HL-60 (cell line): Measurements from ENCODE around the gene MTX3.

Experiments
- DNase-seq, 2 experiments: peaks; one replicate each; pipeline ENCODE4 v3.0.0-alpha.2; 2010 to 2020; ENCODE audit warnings: low read depth in 1 of 2, low spot score in 1 of 2
- H3K27ac ChIP-seq: fragments of 250-450 bp; sonication (Bioruptor Pico); replicated peaks from 2 replicates; pipeline ENCODE4 v1.5.1; 2020; ENCODE audit warnings: mild to moderate bottlenecking, moderate library complexity
- H3K27me3 ChIP-seq: fragments of 250-450 bp; sonication (Bioruptor Pico); 2 replicates; pipeline ENCODE4 v1.5.1; 2021; ENCODE audit warnings: mild to moderate bottlenecking, moderate library complexity; ENCODE audit not compliant: insufficient read depth, poor library complexity, severe bottlenecking
- H3K4me3 ChIP-seq: replicated peaks from 2 replicates; pipeline ENCODE4 v1.5.1; 2011; ENCODE audit warnings: mild to moderate bottlenecking, control low read depth, low read length; ENCODE audit not compliant: insufficient read depth
- GABPA ChIP-seq: IDR thresholded peaks from 2 replicates; pipeline ENCODE4 v1.6.1; 2012; ENCODE audit warnings: low read depth
- POLR2AphosphoS5 ChIP-seq: IDR thresholded peaks from 2 replicates; pipeline ENCODE4 v1.6.1; 2012; ENCODE audit warnings: low read depth
- SPI1 ChIP-seq: IDR thresholded peaks from 2 replicates; pipeline ENCODE4 v1.6.1; 2012; ENCODE audit warnings: low read depth, mild to moderate bottlenecking, borderline replicate concordance
- TF ChIP-seq, protein P1 (sequence below): IDR thresholded peaks from one replicate; pipeline ENCODE4 v1.5.1; 2011; ENCODE audit warnings: low read length, control low read depth, inconsistent platforms; ENCODE audit not compliant: insufficient read depth
- TF ChIP-seq, protein P2 (sequence below): IDR thresholded peaks from 2 replicates; pipeline ENCODE4 v1.6.1; 2012; ENCODE audit warnings: low read depth; ENCODE audit not compliant: insufficient replicate concordance

Gene MTX3

DNA sequence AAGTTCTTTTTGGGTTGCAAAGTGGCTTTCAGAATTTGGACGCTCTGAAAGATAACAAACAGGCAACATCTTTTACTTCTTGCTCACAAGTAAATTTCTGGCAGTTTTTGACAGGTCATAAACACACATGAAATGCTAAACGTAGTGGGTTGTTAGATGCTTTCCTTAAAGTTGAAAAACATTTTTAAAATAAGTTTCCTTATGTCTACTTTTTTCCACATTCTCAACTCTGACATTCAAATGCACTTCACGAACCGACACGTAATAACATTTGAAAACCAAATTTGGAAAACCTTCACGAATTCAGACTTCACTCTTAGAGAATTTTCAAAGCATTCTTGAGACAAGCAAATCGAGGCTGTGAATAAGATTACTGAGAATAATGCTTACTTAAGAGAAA, 26.9 kb downstream of the MTX3 start:
- H3K4me3 ChIP-seq: no peak overlapping the region
- TF ChIP-seq POLR2AphosphoS5 (no peak), GABPA (no peak), SPI1 (no peak)
- TF ChIP-seq, protein P1, sequence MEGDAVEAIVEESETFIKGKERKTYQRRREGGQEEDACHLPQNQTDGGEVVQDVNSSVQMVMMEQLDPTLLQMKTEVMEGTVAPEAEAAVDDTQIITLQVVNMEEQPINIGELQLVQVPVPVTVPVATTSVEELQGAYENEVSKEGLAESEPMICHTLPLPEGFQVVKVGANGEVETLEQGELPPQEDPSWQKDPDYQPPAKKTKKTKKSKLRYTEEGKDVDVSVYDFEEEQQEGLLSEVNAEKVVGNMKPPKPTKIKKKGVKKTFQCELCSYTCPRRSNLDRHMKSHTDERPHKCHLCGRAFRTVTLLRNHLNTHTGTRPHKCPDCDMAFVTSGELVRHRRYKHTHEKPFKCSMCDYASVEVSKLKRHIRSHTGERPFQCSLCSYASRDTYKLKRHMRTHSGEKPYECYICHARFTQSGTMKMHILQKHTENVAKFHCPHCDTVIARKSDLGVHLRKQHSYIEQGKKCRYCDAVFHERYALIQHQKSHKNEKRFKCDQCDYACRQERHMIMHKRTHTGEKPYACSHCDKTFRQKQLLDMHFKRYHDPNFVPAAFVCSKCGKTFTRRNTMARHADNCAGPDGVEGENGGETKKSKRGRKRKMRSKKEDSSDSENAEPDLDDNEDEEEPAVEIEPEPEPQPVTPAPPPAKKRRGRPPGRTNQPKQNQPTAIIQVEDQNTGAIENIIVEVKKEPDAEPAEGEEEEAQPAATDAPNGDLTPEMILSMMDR: no peak
- TF ChIP-seq, protein P2, sequence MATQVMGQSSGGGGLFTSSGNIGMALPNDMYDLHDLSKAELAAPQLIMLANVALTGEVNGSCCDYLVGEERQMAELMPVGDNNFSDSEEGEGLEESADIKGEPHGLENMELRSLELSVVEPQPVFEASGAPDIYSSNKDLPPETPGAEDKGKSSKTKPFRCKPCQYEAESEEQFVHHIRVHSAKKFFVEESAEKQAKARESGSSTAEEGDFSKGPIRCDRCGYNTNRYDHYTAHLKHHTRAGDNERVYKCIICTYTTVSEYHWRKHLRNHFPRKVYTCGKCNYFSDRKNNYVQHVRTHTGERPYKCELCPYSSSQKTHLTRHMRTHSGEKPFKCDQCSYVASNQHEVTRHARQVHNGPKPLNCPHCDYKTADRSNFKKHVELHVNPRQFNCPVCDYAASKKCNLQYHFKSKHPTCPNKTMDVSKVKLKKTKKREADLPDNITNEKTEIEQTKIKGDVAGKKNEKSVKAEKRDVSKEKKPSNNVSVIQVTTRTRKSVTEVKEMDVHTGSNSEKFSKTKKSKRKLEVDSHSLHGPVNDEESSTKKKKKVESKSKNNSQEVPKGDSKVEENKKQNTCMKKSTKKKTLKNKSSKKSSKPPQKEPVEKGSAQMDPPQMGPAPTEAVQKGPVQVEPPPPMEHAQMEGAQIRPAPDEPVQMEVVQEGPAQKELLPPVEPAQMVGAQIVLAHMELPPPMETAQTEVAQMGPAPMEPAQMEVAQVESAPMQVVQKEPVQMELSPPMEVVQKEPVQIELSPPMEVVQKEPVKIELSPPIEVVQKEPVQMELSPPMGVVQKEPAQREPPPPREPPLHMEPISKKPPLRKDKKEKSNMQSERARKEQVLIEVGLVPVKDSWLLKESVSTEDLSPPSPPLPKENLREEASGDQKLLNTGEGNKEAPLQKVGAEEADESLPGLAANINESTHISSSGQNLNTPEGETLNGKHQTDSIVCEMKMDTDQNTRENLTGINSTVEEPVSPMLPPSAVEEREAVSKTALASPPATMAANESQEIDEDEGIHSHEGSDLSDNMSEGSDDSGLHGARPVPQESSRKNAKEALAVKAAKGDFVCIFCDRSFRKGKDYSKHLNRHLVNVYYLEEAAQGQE: no peak
- no peak for DNase-seq
- H3K27me3 ChIP-seq: no peaks in the 10 kb centered on the region
- no peak overlapping the region for H3K27ac ChIP-seq

DNA sequence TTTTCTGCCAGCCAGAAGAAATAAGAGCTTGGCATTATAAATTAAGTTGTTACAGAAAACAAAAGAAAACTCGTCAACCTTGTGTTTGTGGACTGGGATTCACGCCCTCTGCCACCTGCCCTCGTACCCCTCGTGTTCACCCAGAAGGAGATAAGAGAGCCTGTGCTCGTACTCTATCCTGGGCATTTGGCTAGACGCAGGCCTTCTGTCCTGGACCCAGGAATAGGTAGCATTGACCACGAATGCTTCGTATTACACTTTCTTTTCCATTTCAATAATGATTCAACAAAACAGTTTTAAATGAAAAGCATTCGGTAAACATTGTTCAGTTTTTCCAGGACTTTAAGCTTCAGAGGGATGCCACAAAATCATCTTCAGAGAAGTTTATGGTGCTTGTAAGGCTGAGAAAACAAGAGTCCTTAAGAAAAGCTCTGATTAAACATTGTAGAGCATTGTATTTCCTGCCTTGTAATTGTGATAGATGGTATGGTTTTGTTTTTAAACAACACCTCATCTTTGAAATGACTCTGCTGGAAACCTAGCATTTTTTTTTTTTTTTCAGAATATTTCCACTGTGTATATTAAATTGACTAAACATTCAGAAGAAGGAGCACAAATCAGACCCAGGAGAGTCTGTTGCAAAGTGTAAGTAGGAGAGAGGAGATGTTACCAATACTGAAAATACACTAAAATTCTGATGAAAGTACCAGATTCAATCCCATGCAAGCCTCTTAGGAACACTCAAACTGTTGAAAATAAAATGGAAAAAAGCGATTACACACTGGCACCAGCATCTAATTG, 27.6 kb downstream of the MTX3 start:
- Histone ChIP-seq H3K4me3 (no peak overlapping the region), H3K27me3 (no peaks in the 10 kb centered on the region), H3K27ac (no peak overlapping the region)
- TF ChIP-seq, protein P1: no peak
- TF ChIP-seq SPI1 (no peak), GABPA (no peak), POLR2AphosphoS5 (no peak)
- TF ChIP-seq, protein P2: no peak
- DNase-seq: no peak

DNA sequence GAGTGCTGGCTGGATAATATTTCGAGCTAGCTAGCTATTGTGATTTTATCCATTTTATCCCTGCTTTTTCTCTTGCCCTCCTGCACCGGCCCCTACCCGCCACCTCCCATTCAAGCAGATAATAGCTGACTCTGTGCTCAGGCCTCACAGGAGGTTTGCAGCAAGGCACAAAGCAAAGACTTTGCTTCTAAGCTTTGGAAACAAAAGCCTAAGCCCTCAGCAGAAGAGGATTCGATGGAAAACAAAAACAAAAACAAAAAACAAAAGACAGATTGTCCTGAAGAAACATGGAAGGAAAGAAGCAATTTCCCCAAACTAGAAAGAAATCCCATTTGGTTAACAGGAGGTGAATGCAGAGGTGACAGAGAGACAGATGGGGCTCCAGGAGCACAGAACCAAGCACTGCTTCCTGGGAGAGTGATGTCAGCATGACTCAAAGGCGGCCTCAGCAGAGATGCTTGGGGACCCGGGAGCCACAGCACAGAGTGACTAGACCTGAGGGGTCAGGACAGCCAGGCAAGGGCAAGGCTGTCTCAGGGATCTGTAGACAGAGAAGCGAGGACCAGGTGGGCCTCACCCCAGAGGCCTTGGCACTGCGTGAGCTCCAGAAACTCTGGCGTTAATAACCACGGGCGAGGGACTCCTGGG, 28.4 kb downstream of the MTX3 start:
- no peak overlapping the region for H3K27ac ChIP-seq
- no peaks in the 10 kb centered on the region for H3K27me3 ChIP-seq
- DNase-seq: no peak
- no peak overlapping the region for H3K4me3 ChIP-seq
- TF ChIP-seq, protein P2: no peak
- TF ChIP-seq, protein P1: no peak
- TF ChIP-seq SPI1: no peak
- TF ChIP-seq POLR2AphosphoS5: no peak
- no peak for TF ChIP-seq GABPA
